CD4-positive, alpha-beta T cell (primary cell): ENCODE data around the gene BTBD1. TPM values are rescaled to one million over a fixed set of nuclear protein-coding genes. Genes with fewer than 3 reads are reported as not detected.

Experiments used
- ATAC-seq: fragments of 200-7000 bp; cut with Tn5 transposase; one replicate; pipeline ENCODE4 v1.10.0; 2022; ENCODE audit warnings: mild to moderate bottlenecking; ENCODE audit not compliant: poor library complexity
- CTCF ChIA-PET: fragments of 350-600 bp; sonication (Branson Sonifier 250); formaldehyde crosslinking; loops from one replicate; lab custom pipeline; 2021; ENCODE audit warnings: antibody characterized with exemption, inconsistent platforms; lab: Charles Lee
- POLR2A ChIA-PET: fragments of 350-600 bp; sonication (Branson Sonifier 250); formaldehyde crosslinking; loops from one replicate; lab custom pipeline; 2021; ENCODE audit warnings: antibody characterized with exemption, inconsistent platforms; lab: Charles Lee
- DNase-seq, 14 experiments: peaks; one replicate each; pipeline ENCODE4 v3.0.0-alpha.2; 2013 to 2020; ENCODE audit warnings: mixed read lengths in 2 of 14
- H3K27ac ChIP-seq, 2 donors: one replicate each; pipeline versions ENCODE4 v1.5.1 to v1.7.0; 2013; ENCODE audit warnings: low read length in 2 of 2, low read depth in 1 of 2, mild to moderate bottlenecking in 1 of 2
- H3K27me3 ChIP-seq, 2 experiments: 1 replicate in 1 of 2; 2 replicates in 1 of 2; pipeline versions ENCODE4 v1.6.1 to v1.7.0; 2013; ENCODE audit warnings: low read length in 2 of 2, control low read depth in 1 of 2, mild to moderate bottlenecking in 1 of 2, moderate library complexity in 1 of 2; ENCODE audit not compliant: insufficient read depth in 2 of 2, control insufficient read depth in 1 of 2
- H3K36me3 ChIP-seq: one replicate; pipeline ENCODE4 v1.6.1; 2013; ENCODE audit warnings: low read length, control low read depth; ENCODE audit not compliant: insufficient read depth
- H3K4me1 ChIP-seq: one replicate; pipeline ENCODE4 v1.6.1; 2013; ENCODE audit warnings: low read length, control low read depth; ENCODE audit not compliant: insufficient read depth
- H3K4me3 ChIP-seq: one replicate; pipeline ENCODE4 v1.5.1; 2013; ENCODE audit warnings: mild to moderate bottlenecking, low read length, moderate library complexity
- H3K9me3 ChIP-seq, 2 experiments: 1 replicate in 1 of 2; 2 replicates in 1 of 2; pipeline versions ENCODE4 v1.6.1 to v1.7.0; 2013; ENCODE audit warnings: low read length in 2 of 2, mild to moderate bottlenecking in 2 of 2, control low read depth in 1 of 2, moderate library complexity in 1 of 2; ENCODE audit not compliant: control insufficient read depth in 1 of 2, insufficient read depth in 1 of 2
- H3K27ac Mint-ChIP-seq: one replicate; pipeline ENCODE4 v1.8.0; 2020; ENCODE audit warnings: mixed read lengths
- H3K27me3 Mint-ChIP-seq: one replicate; pipeline ENCODE4 v1.8.0; 2021; ENCODE audit warnings: mixed read lengths
- H3K36me3 Mint-ChIP-seq: one replicate; pipeline ENCODE4 v1.8.0; 2021; ENCODE audit warnings: low read depth, mixed read lengths
- H3K4me1 Mint-ChIP-seq: one replicate; pipeline ENCODE4 v1.8.0; 2021; ENCODE audit warnings: low read depth, mixed read lengths
- H3K4me3 Mint-ChIP-seq: one replicate; pipeline ENCODE4 v1.8.0; 2020; ENCODE audit warnings: mild to moderate bottlenecking, mixed read lengths
- H3K9me3 Mint-ChIP-seq: one replicate; pipeline ENCODE4 v1.8.0; 2020; ENCODE audit warnings: mixed read lengths
- CTCF ChIP-seq: fragments of 200-600 bp; IDR thresholded peaks from one replicate; pipeline ENCODE4 v1.8.0; 2022; ENCODE audit warnings: antibody characterized with exemption, mild to moderate bottlenecking
- intact Hi-C, 2 experiments: fragments of 100-400 bp; cut with DNase I in 1 of 2; cut with micrococcal nuclease in 1 of 2; formaldehyde crosslinking; loops; one replicate each; pipeline versions ENCODE4 v1.15.1 to v1.9.0; 2023 to 2025; cut with DNase I, micrococcal nuclease
- total RNA-seq, 174 experiments: library from RNA in 2 of 174; stranded (reverse) in 2 of 174; gene quantifications; one replicate each; pipeline ENCODE4 v1.2.3 and lab custom pipeline; 2021 to 2026

The BTBD1 gene
- total RNA-seq, 2 experiments from 2014 or later, result 26.3 to 27.5 TPM

- Mint-ChIP-seq H3K4me1 (peaks cover 9% of the 10 kb centered on the region), H3K4me3 (peak overlapping the region; percentile 83), H3K27ac (peak overlapping the region; percentile 54), H3K27me3 (no peaks in the 10 kb centered on the region), H3K9me3 (no peaks in the 10 kb centered on the region), H3K36me3 (peaks cover 12% of the 10 kb centered on the region)
- H3K36me3 ChIP-seq, result peaks cover 8% of the 10 kb centered on the region
- no peak for ATAC-seq
- TF ChIP-seq CTCF, result no peak
- ChIA-PET CTCF (interaction anchor here (1.3 to 1.4 kb wide), 2 partner anchors 10 to 54 kb away, joined by 3 to 6 read pairs; partner anchors contain the start of gene C15orf40), POLR2A (interaction anchor here (1.2 kb wide), 1 partner anchor 52 kb away, joined by 3 read pairs; no protein-coding TSS in a partner anchor)
- DNase-seq, result no peak
- intact Hi-C loops, result loop anchor here (5.0 to 10.0 kb wide), 6 partner anchors 50 to 390 kb away; partner anchors contain the start of genes C15orf40 (in 2 of the 2), FSD2 (in 1 of the 2), RAMAC (in 1 of the 2) and WHAMM (in 1 of the 2)
- peaks cover 28% of the 10 kb centered on the region for H3K4me1 ChIP-seq
- peak overlapping the region; percentile 82 for H3K4me3 ChIP-seq
- no peaks in the 10 kb centered on the region for H3K9me3 ChIP-seq
- no peak overlapping the region for H3K27ac ChIP-seq
- no peaks in the 10 kb centered on the region for H3K27me3 ChIP-seq
Observed at GRCh38 chr15:83064859-83065258, 2.2 kb downstream of the BTBD1 start.

- no peak for TF ChIP-seq CTCF
- ATAC-seq (no peak), DNase-seq (peak in 1 of 14 experiments; percentile 16)
- peaks cover 15% of the 10 kb centered on the region for H3K4me1 Mint-ChIP-seq
- POLR2A ChIA-PET, result no interaction called here
- Histone ChIP-seq H3K4me3 (no peak overlapping the region), H3K4me1 (peaks cover 35% of the 10 kb centered on the region), H3K9me3 (no peaks in the 10 kb centered on the region), H3K27me3 (no peaks in the 10 kb centered on the region), H3K27ac (peak overlapping the region in 1 of 2 donors; percentile 43), H3K36me3 (peaks cover 8% of the 10 kb centered on the region)
- no peak overlapping the region for H3K4me3 Mint-ChIP-seq
- intact Hi-C loops, result loop anchor here (10.0 kb wide), 2 partner anchors 49 to 389 kb away; partner anchors contain the start of gene C15orf40 (in 1 of the 2)
- CTCF ChIA-PET, result interaction anchor here (1.5 kb wide), 1 partner anchor 52 kb away, joined by 6 read pairs; the partner anchor contains the start of gene C15orf40
- peaks cover 17% of the 10 kb centered on the region for H3K36me3 Mint-ChIP-seq
- no peaks in the 10 kb centered on the region for H3K27me3 Mint-ChIP-seq
- H3K27ac Mint-ChIP-seq, result no peak overlapping the region
- H3K9me3 Mint-ChIP-seq, result no peaks in the 10 kb centered on the region
Observed at GRCh38 chr15:83063551-83063950, 3.5 kb downstream of the BTBD1 start.

GRCh38 chr15:83062768-83063180, 4.3 kb downstream of the BTBD1 start:
- Histone ChIP-seq H3K36me3 (peaks cover 8% of the 10 kb centered on the region), H3K4me1 (peaks cover 42% of the 10 kb centered on the region), H3K27ac (no peak overlapping the region), H3K4me3 (no peak overlapping the region), H3K27me3 (no peaks in the 10 kb centered on the region), H3K9me3 (no peaks in the 10 kb centered on the region)
- no peak for TF ChIP-seq CTCF
- ATAC-seq (no peak), DNase-seq (peak in 2 of 14 experiments; percentile 20 to 29)
- no peaks in the 10 kb centered on the region for H3K9me3 Mint-ChIP-seq
- CTCF ChIA-PET, result interaction anchor here (1.5 kb wide), 1 partner anchor 52 kb away, joined by 6 read pairs; the partner anchor contains the start of gene C15orf40
- POLR2A ChIA-PET, result interaction anchor here (0.8 kb wide), 1 partner anchor 52 kb away, joined by 3 read pairs; no protein-coding TSS in a partner anchor
- H3K27ac Mint-ChIP-seq, result no peak overlapping the region
- peaks cover 13% of the 10 kb centered on the region for H3K4me1 Mint-ChIP-seq
- H3K36me3 Mint-ChIP-seq, result peaks cover 21% of the 10 kb centered on the region
- intact Hi-C loops, result loop anchor here (10.0 kb wide), 2 partner anchors 48 to 388 kb away; partner anchors contain the start of gene C15orf40 (in 1 of the 2)
- H3K27me3 Mint-ChIP-seq, result no peaks in the 10 kb centered on the region
- no peak overlapping the region for H3K4me3 Mint-ChIP-seq
